Esophagus squamous epithelium (tissue), 5 donors: ENCODE results near the gene PFKM. TPM values are rescaled to one million over a fixed set of nuclear protein-coding genes. Genes with fewer than 3 reads are reported as not detected.
"Not testable (repeated sequence)": the region's sequence is repeated elsewhere in the genome, so short reads cannot be mapped to it uniquely, and the experiment has no call there.

ENCODE experiments used
- DNase-seq: peaks from one replicate; lab custom pipeline; 2025; lab: John Stamatoyannopoulos, UW
- H3K27ac ChIP-seq, 4 donors: fragments of 200-600 bp; sonication (generic); one replicate each; pipeline ENCODE4 v1.5.1; 2016 to 2019; ENCODE audit warnings: mild to moderate bottlenecking in 1 of 4
- H3K27me3 ChIP-seq, 4 donors: fragments of 200-600 bp; sonication (generic); 1 replicate in 3 of 4; 2 replicates in 1 of 4; pipeline versions ENCODE4 v1.5.1 to v1.6.0; 2017 to 2021; ENCODE audit warnings: antibody characterized with exemption in 1 of 4
- H3K36me3 ChIP-seq, 3 donors: fragments of 200-600 bp; sonication (generic); one replicate each; pipeline ENCODE4 v1.5.1; 2016 to 2019
- H3K4me1 ChIP-seq, 3 donors: fragments of 200-600 bp; sonication (generic); one replicate each; pipeline ENCODE4 v1.5.1; 2017 to 2019
- H3K4me3 ChIP-seq, 4 donors: fragments of 200-600 bp; sonication (generic); 1 replicate in 3 of 4; 2 replicates in 1 of 4; pipeline ENCODE4 v1.5.1; 2016 to 2019; ENCODE audit warnings: mild to moderate bottlenecking in 2 of 4, moderate library complexity in 1 of 4
- H3K9me3 ChIP-seq, 3 donors: fragments of 200-600 bp; sonication (generic); one replicate each; pipeline ENCODE4 v1.5.1; 2016 to 2019
- CTCF ChIP-seq, 6 experiments: fragments of 450-650 bp in 4 of 6; fragments of 200-600 bp in 2 of 6; sonication (generic) in 2 of 6; IDR thresholded peaks; one replicate each; pipeline ENCODE4 v1.5.1; 2016 to 2019; ENCODE audit warnings: antibody characterized with exemption in 6 of 6, mild to moderate bottlenecking in 4 of 6, moderate library complexity in 4 of 6
- POLR2A ChIP-seq, 4 donors: fragments of 450-650 bp; IDR thresholded peaks; one replicate each; pipeline ENCODE4 v1.6.1; 2017; ENCODE audit warnings: antibody characterized with exemption in 4 of 4, mild to moderate bottlenecking in 4 of 4, moderate library complexity in 3 of 4
- WGBS, 2 donors: methylation state at CpG; one replicate each; pipeline ENCODE4 v1.1.5; 2018; 5-methylcytosine and 5-hydroxymethylcytosine counted together
- intact Hi-C: fragments of 100-400 bp; cut with DNase I; formaldehyde crosslinking; loops from one replicate; pipeline ENCODE4 v1.15.0; 2022
- total RNA-seq, 4 donors: library from RNA; depleted of rRNA; stranded (reverse); fragments of >200 nt; gene quantifications; one replicate each; pipeline ENCODE4 v1.1.0, GENCODE V29; 2016
- donor health status: DM: yes; HTN: yes; CAD: no.

The PFKM gene
- total RNA-seq, 4 donors from 2014 or later = 13.0 to 40.9 (median 33.3) TPM

GRCh38 chr12:48109424-48109823 lies 9.7 kb upstream of the PFKM start:
- intact Hi-C loops = no loop called here

GRCh38 chr12:48110691-48111311 lies 8.4 kb upstream of the PFKM start:
- Histone ChIP-seq H3K27ac (no peak overlapping the region), H3K36me3 (no peaks in the 10 kb centered on the region), H3K27me3 (peaks cover 0 to 3% (median 0%) of the 10 kb centered on the region in 4 donors), H3K4me1 (peaks cover 6 to 9% (median 8%) of the 10 kb centered on the region in 3 donors), H3K4me3 (no peak overlapping the region), H3K9me3 (no peaks in the 10 kb centered on the region)
- TF ChIP-seq CTCF (IDR thresholded peaks at IDR 0.05) = no peak
- TF ChIP-seq POLR2A (IDR thresholded peaks at IDR 0.05) = no peak
- intact Hi-C loops = no loop called here
- WGBS, 2 donors = 50 to 100% methylated on average over 1 of the region's 1 CpG
- DNase-seq = no peak

More at GRCh38 chr12:48109424-48109823, 9.7 kb upstream of the PFKM start:
- H3K27me3 ChIP-seq = peaks cover 0 to 3% (median 0%) of the 10 kb centered on the region in 4 donors
- no peak overlapping the region for H3K4me3 ChIP-seq
- peaks cover 14 to 18% (median 14%) of the 10 kb centered on the region in 3 donors for H3K4me1 ChIP-seq
- H3K27ac ChIP-seq = no peak overlapping the region
- DNase-seq = no peak
- H3K9me3 ChIP-seq = no peaks in the 10 kb centered on the region
- no peak for TF ChIP-seq CTCF (IDR thresholded peaks at IDR 0.05)
- no peak for TF ChIP-seq POLR2A (IDR thresholded peaks at IDR 0.05)
- H3K36me3 ChIP-seq = no peaks in the 10 kb centered on the region

GRCh38 chr12:48111312-48111693 lies 7.9 kb upstream of the PFKM start:
- H3K27ac ChIP-seq, H3K9me3 ChIP-seq, H3K27me3 ChIP-seq, H3K4me3 ChIP-seq, H3K36me3 ChIP-seq, DNase-seq, H3K4me1 ChIP-seq, intact Hi-C loops: not testable (repeated sequence)
- WGBS, 2 donors = 92 to 97% methylated on average over 5 of the region's 5 CpGs

- 86 to 96% methylated on average over 1 of the region's 1 CpG for WGBS, 2 donors
- Histone ChIP-seq H3K27ac (no peak overlapping the region), H3K9me3 (no peaks in the 10 kb centered on the region), H3K4me3 (no peak overlapping the region), H3K4me1 (peaks cover 2 to 27% (median 6%) of the 10 kb centered on the region in 3 donors), H3K27me3 (peaks cover 0 to 3% (median 0%) of the 10 kb centered on the region in 4 donors), H3K36me3 (no peaks in the 10 kb centered on the region)
- intact Hi-C loops = no loop called here
- no peak for TF ChIP-seq POLR2A (IDR thresholded peaks at IDR 0.05)
- TF ChIP-seq CTCF (IDR thresholded peaks at IDR 0.05) = no peak
- DNase-seq = no peak
Observed at GRCh38 chr12:48115957-48116356, 3.2 kb upstream of the PFKM start.

GRCh38 chr12:48118284-48118871 lies 786 bp upstream of the PFKM start:
- Histone ChIP-seq H3K27ac (peak overlapping the region in 1 of 4 donors; percentile 77), H3K4me3 (peak overlapping the region in 3 of 4 donors; percentile 55 to 87 (median 69)), H3K4me1 (peaks cover 6 to 34% (median 7%) of the 10 kb centered on the region in 3 donors), H3K36me3 (peaks cover 0 to 8% (median 5%) of the 10 kb centered on the region in 3 donors), H3K9me3 (no peaks in the 10 kb centered on the region), H3K27me3 (peaks cover 0 to 1% (median 0%) of the 10 kb centered on the region in 4 donors)
- no peak for DNase-seq
- TF ChIP-seq CTCF (IDR thresholded peaks at IDR 0.05) = no peak
- TF ChIP-seq POLR2A (IDR thresholded peaks at IDR 0.05) = no peak
- 22 to 30% methylated on average over 3 of the region's 3 CpGs for WGBS, 2 donors
- intact Hi-C loops = no loop called here
